GM23248 (cell line): ENCODE results near the gene MAPK4.

ENCODE experiments used
- EZH2 ChIP-seq: fragments of 200-600 bp; sonication (generic); IDR thresholded peaks from 2 replicates; pipeline ENCODE4 v1.6.1; 2018; ENCODE audit warnings: antibody characterized with exemption, mild to moderate bottlenecking; ENCODE audit not compliant: insufficient read depth, poor library complexity, severe bottlenecking
- EZH2phosphoT487 ChIP-seq: fragments of 200-600 bp; sonication (generic); IDR thresholded peaks from 2 replicates; pipeline ENCODE4 v1.6.1; 2018; ENCODE audit warnings: antibody characterized with exemption, moderate library complexity, mild to moderate bottlenecking, low read depth; ENCODE audit not compliant: insufficient read depth

DNA sequence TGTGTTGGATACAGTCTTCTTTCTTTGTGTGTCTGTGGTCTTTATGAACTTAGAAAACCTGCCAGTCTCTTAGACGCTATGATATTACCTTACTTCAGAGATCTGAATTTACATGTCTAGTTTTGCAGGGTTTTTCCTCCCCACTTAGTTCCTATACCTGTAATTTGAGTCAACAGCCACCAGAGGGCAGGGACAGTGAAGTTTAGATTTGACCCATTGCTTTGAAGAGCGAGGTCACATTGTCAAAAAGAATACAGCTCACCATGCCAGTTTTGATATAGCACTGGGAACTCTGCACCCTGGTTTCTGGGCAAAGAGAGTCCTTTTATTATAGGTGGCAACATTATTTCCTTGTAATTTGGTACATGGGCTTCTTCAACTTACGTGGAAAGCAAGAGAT, 102.3 kb downstream of the MAPK4 start:
- no peak for TF ChIP-seq EZH2
- no peak for TF ChIP-seq EZH2phosphoT487
